HG02981 (cell line): ENCODE results near the gene PSD2.
"Not testable (repeated sequence)": the region's sequence is repeated elsewhere in the genome, so short reads cannot be mapped to it uniquely, and the experiment has no call there.

Experiments
- ATAC-seq: cut with Tn5 transposase; IDR thresholded peaks from one replicate; pipeline ENCODE4 v1.9.1; 2021; ENCODE audit warnings: mild to moderate bottlenecking, moderate library complexity; ENCODE audit not compliant: unreplicated experiment

Gene PSD2

DNA sequence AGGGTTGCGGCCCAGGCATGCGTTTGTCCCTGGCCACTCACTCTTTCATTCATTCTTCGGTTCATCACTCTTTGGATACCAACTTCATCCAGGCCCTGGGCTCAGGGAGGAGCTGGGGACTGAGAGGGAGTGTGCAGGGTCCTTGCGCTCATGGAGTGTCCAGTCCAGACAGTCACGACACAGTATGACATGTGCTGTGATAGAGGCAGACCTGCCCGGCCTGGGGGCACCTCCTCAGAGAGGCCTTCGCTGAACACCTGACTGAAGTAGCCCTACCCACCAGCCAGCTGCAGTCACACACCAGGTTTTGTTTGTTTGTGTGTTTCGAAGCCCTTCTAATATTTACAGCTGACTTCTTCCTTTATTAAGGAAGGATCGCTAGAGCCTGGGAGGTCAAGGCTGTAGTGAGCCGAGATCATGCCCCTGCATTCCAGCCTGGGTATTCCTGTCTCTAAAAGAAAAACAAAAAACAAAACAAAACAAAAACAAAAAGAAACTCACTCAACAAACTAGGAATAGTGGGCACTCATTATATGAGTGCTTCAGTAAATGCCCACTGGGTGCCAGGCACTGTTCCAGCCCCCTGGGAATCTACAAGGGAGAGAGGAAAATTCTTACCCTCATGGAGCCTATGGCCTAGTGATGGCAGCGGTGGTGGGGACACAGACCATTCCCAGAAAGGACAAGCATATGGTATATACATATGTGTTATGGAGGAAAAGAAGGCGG, 6.3 kb upstream of the PSD2 start:
- ATAC-seq: no peak

DNA sequence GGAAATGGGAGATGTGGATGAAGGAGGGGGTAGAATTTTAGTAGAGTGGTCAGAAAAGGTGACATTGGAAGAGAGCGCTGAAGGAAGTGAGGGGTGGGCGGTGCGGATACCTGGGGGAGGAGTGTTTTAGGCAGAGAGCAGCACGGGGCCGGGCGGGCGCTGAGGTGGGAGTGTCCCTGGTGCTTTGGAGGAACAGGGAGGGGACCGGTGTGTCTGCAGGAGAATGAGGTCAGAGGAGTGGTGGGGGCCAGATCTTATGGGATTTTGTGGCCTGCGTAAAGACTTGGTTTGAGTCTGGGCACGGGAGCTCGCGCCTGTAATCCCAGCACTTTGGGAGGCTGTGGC, 5.8 kb upstream of the PSD2 start:
- no peak for ATAC-seq

DNA sequence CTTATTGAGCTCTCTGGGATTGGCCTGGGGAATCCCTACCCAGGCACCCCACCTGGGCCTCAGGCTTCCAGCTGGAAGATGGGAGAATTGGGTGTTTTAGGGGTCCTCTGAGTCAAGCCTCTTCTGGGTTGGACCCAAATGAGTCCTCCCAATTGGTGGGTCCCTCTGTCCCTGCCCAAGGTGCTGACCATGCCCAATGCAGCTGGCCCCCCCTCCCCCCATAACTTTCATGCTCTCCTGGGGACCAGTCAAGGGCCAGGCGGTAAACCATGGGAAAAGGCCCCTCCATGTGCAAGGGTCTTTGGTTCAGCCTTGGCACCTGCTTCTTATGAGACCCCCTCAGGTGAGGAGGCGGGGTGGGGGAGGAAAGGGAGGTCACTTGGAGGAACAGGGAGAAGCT, 3.4 kb upstream of the PSD2 start:
- ATAC-seq: no peak

DNA sequence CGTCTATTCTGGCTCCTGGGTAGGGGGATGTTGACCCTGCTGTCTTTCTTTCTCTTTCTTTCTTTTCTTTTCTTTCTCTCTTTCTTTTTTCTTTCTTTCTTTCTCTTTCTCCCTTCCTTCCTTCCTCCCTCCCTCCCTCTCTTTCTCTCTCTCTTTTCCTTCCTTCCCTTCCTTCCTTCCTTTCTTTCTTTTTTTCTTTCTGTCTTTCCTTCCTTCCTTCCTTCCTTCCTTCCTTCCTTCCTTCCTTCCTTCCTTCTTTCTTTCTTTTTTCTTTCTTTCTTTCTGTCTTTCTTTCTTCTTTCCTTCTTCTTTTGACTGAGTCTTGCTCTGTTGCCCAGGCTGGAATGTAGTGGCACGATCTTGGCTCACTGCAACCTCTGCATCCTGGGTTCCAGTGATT, 3.0 kb upstream of the PSD2 start:
- ATAC-seq: not testable (repeated sequence)

DNA sequence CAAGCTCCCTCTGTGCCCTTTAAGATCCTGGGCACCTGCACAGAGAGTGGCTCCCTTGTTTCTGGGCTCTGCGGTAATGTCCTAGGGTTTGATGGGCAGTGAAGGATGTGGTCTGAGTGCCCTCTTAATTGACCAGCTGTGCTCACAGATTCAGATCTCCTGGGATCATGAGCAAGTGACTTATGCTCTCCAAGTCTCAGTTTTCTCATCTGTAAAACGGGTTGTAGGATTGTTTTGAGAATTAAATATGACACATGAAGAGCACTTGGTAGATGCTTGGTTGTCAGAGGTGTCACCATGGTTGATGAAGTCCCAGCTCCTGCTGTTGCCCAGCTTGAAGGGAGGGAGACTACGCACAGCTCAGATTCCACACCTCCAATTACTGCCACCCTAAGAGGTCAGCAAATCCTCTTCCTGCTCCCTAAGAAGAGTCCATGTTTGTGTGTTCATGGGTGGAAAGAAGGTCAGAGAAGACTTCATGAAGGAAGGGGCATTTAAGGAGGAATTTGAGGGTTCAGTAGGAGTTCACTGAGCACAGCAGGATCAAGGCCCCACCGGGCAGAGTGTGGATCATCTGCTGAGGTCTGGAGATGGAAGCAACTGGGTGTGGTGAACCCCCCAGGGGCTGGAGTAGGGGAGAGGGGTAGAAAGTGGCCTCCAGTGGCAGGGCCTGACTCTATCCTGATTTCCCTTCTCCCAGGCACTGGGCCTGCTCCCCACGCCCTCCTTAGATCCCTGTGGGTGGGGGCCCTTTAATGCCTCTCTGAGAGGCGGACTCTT, 1.4 kb upstream of the PSD2 start:
- no peak for ATAC-seq

DNA sequence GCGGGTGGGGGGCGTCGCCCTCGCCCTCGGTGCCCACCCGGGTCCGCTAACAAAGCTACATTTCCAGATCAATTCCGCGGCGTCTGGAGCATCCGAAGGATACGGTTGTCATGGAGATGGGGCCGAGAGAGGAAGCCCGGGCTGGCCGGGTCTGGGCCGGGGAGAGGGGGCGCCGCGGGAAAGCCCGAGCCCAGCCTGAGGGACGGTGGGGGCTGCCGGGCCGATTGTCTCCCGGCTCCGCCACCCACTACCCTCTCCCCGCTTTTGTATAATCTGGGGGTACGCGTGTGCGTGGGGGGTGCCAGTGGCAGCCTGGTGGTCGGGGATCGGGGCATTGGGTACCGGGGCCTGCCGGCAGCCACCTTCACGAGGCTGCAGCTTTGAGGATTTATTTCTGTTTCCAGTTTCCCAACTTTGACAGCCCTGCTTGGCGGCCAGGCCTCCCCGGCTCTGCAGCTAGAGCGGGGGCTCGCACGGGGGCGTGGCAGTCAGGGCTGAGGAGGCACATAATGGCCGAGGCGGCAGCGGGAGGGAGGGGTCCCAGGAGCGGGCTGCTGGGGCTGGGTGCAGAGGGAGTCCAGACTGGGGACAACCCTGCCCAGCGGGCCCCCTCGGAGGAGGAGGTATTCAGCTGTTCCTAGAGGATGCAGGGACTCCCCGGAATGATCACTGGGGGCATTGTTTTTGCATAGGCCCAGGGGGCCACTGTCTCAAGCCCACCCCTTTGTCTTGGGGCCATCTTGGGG, 626 bp downstream of the PSD2 start:
- ATAC-seq: no peak

DNA sequence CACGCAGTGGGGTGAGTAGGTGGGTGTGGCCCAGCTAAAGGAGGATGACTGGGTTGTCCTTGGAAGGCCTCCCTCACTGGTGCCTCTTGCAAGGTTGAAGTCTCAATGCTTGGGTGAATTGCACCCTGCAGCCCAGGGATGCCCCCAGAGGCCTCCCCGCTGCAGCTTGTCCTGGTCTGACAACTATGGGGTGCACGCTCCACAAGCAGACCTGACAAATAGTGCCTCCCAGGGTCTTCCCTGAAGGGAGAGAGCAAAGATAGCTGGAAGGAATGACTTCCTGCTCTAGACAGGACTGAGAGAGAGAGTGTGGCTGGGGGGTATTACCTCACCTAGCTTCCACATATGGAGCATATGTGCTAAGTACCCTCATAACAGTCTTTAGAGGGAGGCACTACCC, 1.7 kb downstream of the PSD2 start:
- no peak for ATAC-seq

DNA sequence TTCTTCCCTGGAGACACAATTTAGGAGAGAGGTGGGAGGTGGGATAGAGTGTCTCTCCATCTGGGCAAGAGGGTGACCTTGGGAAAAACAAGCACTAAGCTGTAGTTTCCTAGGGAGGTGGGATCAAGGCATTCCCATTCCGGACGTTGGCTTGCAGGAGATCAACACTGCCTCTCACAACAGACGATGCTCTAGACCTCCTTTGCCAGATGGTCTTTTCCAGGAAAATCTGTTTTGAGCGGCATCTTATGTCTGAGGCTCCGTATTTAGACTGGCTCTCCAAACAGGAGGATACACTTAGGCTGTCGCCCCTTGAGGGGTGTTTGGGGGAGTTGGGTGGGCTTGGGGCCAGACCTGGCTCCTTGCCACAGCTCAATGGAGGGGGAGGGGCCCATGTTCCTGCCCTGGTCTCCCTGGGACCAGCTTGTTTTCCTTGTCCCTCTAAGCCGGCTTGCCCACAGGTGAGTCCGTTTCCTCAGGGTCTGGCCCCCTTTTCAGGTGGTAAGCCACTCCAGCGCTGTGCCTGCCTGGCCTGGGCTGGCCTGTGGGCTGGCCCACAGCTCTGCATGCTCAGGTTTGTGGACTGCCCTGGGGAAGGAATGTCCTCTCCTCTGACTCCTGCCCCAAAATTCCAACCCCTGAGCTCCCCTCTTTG, 2.4 kb downstream of the PSD2 start:
- no peak for ATAC-seq

DNA sequence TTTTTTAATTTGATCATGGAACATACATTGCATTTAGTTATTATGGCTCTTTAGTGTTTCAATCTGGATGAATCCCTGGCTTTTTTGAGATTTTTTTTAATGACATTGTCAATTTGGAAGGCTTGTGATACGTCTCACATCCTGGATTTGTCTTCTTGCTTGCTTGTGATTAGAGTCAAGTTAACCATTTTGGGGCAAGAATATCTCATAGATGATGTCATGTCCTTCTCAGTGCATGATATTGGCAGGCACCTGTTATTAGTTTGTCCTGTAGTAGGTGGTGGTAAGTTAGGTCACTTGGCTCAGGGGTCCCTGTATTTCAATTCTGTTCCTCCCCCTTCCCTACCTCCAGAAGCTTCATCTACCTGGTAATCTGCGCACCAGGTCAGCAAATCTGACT, 3.3 kb downstream of the PSD2 start:
- ATAC-seq: no peak

DNA sequence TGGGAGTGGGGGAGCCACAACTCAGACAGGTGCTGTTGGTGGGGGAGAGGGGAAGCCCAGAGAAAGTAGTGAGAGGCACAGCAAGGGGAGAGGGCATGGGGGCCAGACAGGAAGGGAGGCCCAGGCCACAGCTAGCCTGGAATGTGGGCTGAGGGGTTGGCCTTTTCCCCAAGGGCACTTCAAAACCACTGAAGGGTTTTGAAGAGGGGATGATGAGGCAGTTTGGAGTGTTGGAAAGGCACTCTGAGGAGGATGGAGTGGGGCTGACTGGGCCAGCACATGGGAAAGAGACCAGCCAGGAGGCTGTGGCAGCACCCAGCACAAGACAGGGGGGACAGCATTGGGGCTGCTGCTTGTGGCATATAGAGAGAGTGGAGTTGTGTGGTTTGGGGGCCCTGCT, 3.8 kb downstream of the PSD2 start:
- ATAC-seq: no peak

DNA sequence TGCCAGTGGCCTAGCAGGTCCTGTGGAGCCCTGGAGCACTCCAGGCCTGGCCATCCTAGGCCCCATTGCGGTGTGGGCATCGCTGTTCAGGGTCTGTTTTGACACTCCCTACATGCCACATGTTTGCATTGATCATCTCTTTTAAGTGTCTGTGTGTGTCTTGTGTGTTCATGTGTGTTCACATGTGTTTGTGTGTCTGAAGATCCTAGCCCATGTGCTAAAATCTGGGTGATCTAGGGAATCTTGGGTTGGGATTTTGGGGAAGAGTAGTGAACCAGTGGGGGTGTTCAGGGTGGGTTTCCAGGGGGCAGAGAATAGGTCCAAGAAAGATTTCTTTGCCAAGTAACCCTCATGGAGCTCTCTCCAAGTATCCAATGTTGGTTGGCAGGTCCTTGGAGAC, 8.4 kb downstream of the PSD2 start:
- no peak for ATAC-seq

DNA sequence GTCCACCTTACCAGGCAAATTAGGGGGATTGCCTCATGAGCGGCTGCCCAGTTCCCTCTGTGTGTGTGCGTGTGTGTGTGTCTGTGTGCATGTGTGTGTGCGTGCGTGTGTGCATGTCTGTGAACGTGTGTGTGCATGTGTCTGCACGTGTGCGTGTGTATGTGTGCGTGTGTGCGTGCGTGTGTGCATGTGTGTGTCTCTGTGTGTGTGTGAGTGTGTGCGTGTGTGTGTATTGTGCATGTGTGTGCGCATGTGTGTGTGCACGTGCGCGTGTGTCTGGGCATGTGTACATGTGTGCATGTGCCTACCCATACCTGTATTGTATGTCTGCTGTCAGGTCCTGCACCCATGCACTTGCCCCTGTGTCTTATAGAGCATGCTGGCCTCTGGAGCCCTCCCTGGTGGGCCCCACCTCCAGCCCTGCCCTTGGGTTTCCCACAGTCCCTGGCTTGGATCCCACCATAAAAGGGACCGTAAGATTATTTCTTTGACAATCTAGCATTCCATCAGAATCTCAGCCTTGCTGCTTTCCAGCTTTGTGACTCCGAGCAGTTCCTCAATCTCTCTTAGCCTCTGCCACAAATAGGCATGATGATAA, 9.3 kb downstream of the PSD2 start:
- no peak for ATAC-seq

DNA sequence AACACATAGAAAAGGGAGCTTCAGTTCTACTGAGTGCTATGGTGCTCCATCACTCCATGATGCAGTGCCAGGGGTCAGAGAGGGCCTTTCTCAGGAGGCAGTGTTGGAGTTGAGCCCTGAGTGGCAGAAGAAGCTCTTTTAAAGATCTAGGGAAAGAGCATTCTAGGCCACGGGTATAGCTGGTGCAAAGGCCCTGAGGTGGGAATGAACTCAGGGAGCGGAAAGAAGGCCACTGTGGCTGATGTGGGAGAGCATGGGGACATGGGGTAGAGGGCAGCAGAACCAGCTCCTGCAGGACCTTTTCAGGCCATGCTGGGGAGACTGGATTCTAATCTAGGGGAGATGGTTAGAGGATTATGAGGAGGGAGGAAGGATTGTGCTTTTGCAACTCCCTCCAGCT, 9.9 kb downstream of the PSD2 start:
- ATAC-seq: no peak

DNA sequence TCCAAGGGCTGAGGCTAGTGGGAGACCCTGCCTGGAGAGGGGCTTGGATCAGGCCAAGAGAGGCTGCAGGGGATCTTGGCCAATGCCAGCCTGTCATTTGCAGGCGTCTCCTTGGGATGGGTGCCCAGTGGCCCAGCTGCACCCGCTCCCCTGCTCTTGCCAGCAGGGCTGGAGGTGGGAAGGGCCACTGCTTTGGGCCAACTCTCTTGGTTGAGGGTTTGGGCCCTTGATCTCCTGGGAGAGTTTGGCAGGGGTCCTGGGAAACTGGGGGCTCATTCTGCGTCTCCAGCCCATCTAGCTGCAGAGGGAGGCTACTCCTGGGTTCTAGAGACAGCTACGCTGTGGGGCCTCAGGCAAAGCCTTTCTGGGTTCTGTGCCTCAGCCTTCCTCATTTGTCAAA, 10.5 kb downstream of the PSD2 start:
- ATAC-seq: no peak

DNA sequence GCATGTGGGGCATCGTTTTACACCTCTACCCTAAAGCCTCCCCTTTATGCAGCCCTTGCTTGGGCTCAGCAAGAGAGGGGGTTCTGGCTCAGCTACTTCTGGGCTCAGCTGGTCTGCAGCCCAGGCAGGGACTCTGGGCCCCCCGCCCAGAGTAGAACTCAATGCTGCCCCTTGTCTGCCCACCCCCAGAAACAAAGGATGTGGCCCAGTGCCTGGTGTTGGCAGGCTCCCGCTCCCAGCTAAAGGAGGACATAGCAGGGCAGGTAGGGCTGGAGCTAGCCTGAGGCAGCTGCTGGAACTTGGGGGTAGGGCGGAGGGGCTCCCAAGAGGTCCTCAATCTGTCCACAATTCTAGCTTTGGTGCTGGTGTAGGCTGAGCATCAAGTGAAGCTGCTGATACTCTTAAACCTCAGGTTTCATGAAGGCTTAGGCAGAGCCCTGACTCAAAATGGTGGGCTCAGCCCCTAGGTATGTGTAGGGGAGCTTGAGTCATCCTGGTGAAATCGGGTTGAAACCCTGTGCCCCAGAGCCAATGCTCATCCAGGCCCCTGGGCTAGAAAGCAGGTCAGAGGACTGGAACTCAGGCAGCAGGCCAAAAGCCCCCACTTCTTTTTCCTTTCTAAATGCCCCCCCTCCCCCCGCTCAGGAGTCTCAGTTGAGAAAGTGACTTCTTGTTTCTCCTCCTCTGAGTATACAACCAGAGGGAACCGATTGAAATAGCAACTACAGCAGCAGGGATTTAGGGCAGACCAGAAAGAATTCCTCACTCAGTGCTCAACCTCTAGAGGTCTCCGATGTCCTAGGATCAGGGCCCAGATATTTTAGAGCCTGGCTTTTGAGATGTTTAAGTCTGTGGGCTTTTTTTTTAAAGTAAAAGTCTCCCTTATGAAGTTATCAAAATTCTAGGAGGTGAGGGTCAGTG, 11.4 kb downstream of the PSD2 start:
- ATAC-seq: no peak

DNA sequence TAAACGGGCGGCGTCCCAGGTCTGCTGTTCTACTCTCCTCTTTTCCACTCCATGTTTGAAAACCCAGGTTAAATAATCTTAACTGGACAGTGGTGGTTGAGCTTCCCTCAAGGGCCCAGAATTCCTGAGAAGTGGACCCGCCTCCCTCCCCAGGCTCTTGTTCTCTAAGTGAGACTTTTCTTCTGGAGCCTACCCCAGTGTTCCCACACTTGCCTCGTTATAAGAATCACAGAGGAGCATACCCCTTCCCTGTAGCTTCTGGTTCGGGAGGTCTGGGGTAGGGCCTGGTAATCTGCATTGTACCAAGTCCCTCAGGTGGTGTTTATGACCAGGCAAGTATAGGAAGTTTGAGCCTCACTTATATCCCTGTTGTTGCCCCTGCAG, 12.0 kb downstream of the PSD2 start:
- no peak for ATAC-seq

DNA sequence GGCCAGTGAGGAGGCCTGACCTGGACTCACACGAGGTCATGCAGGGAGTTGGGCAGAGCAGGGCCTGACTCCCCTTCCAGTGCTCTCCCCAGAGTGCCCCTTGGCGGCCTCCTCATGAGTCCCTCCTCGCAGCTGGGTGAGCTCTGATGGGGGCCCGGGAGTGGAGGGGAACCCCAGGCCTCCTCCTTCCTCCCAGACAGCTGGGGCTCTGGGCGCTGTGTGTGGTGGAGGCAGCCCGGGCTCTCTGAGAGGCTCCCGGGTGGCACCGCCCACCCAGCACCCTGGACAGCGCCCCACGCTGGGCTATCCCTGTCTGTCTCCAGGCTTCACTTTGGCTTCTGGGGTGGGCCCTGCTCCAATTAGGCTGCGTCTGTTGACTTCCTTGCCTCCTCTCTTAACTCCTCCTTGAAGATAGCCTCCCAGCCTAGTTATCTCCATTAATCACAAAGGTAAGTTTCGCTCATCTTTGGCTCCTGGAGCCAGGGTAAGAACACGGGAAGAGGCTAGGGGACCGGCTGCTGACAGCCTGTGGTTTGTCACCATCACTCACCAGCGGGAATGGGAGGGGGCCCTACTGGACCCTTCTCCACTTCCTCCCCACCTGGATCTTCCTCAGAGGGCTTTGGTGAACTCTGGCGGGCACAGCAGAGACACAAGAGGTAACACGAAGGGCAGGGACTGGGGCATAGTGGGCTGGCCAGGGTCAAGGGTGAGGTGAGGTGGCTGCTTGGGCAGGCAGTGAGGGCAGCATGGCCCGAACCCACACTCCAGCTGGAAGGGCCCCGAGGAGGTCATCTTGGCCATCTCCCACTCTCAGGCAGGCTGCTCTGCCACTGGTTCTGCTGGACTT, 13.1 kb downstream of the PSD2 start:
- no peak for ATAC-seq

DNA sequence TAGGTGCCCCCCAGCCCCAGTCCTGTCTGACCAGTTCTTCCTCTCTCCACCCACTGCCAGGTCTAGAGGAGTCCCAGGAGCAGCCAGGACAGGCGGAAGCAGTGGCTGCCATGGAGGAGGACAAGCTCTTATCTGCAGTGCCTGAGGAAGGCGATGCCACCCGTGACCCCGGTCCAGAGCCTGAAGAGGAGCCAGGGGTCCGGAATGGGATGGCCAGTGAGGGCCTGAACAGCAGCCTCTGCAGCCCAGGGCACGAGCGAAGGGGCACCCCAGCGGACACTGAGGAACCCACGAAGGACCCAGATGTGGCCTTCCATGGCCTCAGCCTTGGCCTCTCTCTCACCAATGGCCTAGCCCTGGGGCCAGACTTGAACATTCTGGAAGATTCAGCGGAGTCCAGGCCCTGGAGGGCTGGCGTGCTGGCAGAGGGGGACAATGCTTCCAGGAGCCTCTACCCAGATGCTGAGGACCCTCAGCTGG, 13.8 kb downstream of the PSD2 start:
- no peak for ATAC-seq
